GM12873 (cell line): Measurements from ENCODE around the gene HLA-DRB1.
A peak's percentile ranks its signal among the peaks of the same experiment; 100 is the strongest.

Experiments
- CTCF ChIP-seq: IDR thresholded peaks from 2 replicates; pipeline ENCODE4 v1.5.1; 2012; ENCODE audit warnings: low read depth, mild to moderate bottlenecking, moderate library complexity, low read length, control low read depth; ENCODE audit not compliant: insufficient read depth; ENCODE audit errors: missing control alignments

Gene HLA-DRB1

GRCh38 chr6:32589596-32590449 lies at the start of gene HLA-DRB1:
HLA-DRB1 (minus strand) TSS chr6:32589848; CDS start chr6:32589742, 106 bp downstream.
- no peak for TF ChIP-seq CTCF

GRCh38 chr6:32638532-32639219 lies 49.0 kb upstream of the HLA-DRB1 start:
- TF ChIP-seq CTCF: peak; percentile 38

- TF ChIP-seq CTCF: no peak
Measured at GRCh38 chr6:32637883-32638282, 48.2 kb upstream of the HLA-DRB1 start.

- no peak for TF ChIP-seq CTCF
Measured at GRCh38 chr6:32637219-32637880, 47.7 kb upstream of the HLA-DRB1 start, which contains the start of gene HLA-DQA1. HLA-DQA1 (plus strand) TSS chr6:32637406; CDS start chr6:32637459, 53 bp downstream.

GRCh38 chr6:32635526-32636123 lies 46.0 kb upstream of the HLA-DRB1 start:
- TF ChIP-seq CTCF: no peak

- no peak for TF ChIP-seq CTCF
Measured at GRCh38 chr6:32627831-32628230, 38.2 kb upstream of the HLA-DRB1 start.
